Thoracic aorta (tissue), 2 donors: Measurements from ENCODE around the gene FCSK. TPM values are rescaled to one million over a fixed set of nuclear protein-coding genes. Genes with fewer than 3 reads are reported as not detected.

Experiments
- ATAC-seq: fragments of 150-250 bp; one replicate; pipeline ENCODE4 v1.8.0; 2017; ENCODE audit warnings: low read depth; ENCODE audit not compliant: insufficient number of reproducible peaks, low FRiP score
- DNase-seq: peaks from one replicate; pipeline ENCODE4 v3.0.0-alpha.2; 2020; ENCODE audit warnings: low spot score
- H3K27ac ChIP-seq, 2 donors: fragments of 200-600 bp; sonication (generic); 1 replicate in 1 of 2; 2 replicates in 1 of 2; pipeline ENCODE4 v1.5.1; 2016; ENCODE audit warnings: mild to moderate bottlenecking in 2 of 2, moderate library complexity in 2 of 2
- H3K27me3 ChIP-seq: fragments of 200-600 bp; sonication (generic); replicated peaks from 2 replicates; pipeline ENCODE4 v1.6.0; 2016; ENCODE audit warnings: mild to moderate bottlenecking; ENCODE audit not compliant: insufficient read depth
- H3K36me3 ChIP-seq: fragments of 200-600 bp; sonication (generic); one replicate; pipeline ENCODE4 v1.5.1; 2016
- H3K4me1 ChIP-seq, 2 donors: fragments of 200-600 bp; sonication (generic); 1 replicate in 1 of 2; 2 replicates in 1 of 2; pipeline versions ENCODE4 v1.5.1 to v1.6.0; 2016; ENCODE audit warnings: low read depth in 2 of 2, mild to moderate bottlenecking in 1 of 2; ENCODE audit not compliant: control insufficient read depth in 1 of 2
- H3K4me3 ChIP-seq: fragments of 200-600 bp; sonication (generic); 2 replicates; pipeline ENCODE4 v1.5.1; 2016; ENCODE audit warnings: mild to moderate bottlenecking
- H3K9me3 ChIP-seq: fragments of 200-600 bp; sonication (generic); 2 replicates; pipeline ENCODE4 v1.5.1; 2016
- CTCF ChIP-seq: fragments of 200-600 bp; sonication (generic); IDR thresholded peaks from one replicate; pipeline ENCODE4 v1.5.1; 2019; ENCODE audit warnings: antibody characterized with exemption
- total RNA-seq, 2 donors: library from RNA; depleted of rRNA; stranded (reverse); fragments of >200 nt; gene quantifications; one replicate each; pipeline versions ENCODE4 v1.1.0 to v1.2.3, GENCODE V29; 2016

The FCSK gene
- total RNA-seq, 2 donors from 2014 or later, result 16.1 to 20.4 TPM

GRCh38 chr16:70511833-70512232, 57.4 kb downstream of the FCSK start:
- DNase-seq (no peak), ATAC-seq (no peak)
- Histone ChIP-seq H3K27ac (no peak overlapping the region), H3K27me3 (no peaks in the 10 kb centered on the region), H3K4me1 (no peaks in the 10 kb centered on the region), H3K4me3 (no peak overlapping the region), H3K9me3 (no peaks in the 10 kb centered on the region), H3K36me3 (peaks cover 66% of the 10 kb centered on the region)
- TF ChIP-seq CTCF, result no peak

- Histone ChIP-seq H3K27ac (no peak overlapping the region), H3K9me3 (no peaks in the 10 kb centered on the region), H3K4me3 (no peak overlapping the region), H3K36me3 (peaks cover 72% of the 10 kb centered on the region), H3K4me1 (no peaks in the 10 kb centered on the region), H3K27me3 (no peaks in the 10 kb centered on the region)
- no peak for DNase-seq
- no peak for ATAC-seq
- no peak for TF ChIP-seq CTCF
Observed at GRCh38 chr16:70512456-70512855, 58.1 kb downstream of the FCSK start.

- DNase-seq (no peak), ATAC-seq (no peak)
- Histone ChIP-seq H3K4me1 (peaks cover 12 to 19% of the 10 kb centered on the region in 2 donors), H3K4me3 (no peak overlapping the region), H3K27ac (no peak overlapping the region), H3K9me3 (no peaks in the 10 kb centered on the region), H3K36me3 (peaks cover 16% of the 10 kb centered on the region), H3K27me3 (no peaks in the 10 kb centered on the region)
- no peak for TF ChIP-seq CTCF
Observed at GRCh38 chr16:70520612-70521297, 66.4 kb downstream of the FCSK start.

- Histone ChIP-seq H3K27me3 (no peaks in the 10 kb centered on the region), H3K4me1 (peaks cover 12 to 35% of the 10 kb centered on the region in 2 donors), H3K36me3 (peaks cover 10% of the 10 kb centered on the region), H3K9me3 (no peaks in the 10 kb centered on the region), H3K27ac (peak overlapping the region in 1 of 2 donors; percentile 86), H3K4me3 (peak overlapping the region; percentile 78)
- ATAC-seq (no peak), DNase-seq (no peak)
- TF ChIP-seq CTCF, result no peak
Observed at GRCh38 chr16:70522216-70523075, 68.1 kb downstream of the FCSK start.

- ATAC-seq, result peak; percentile 76
Observed at GRCh38 chr16:70523076-70523742, 68.8 kb downstream of the FCSK start, which contains the start of gene COG4. COG4 (minus strand) TSS chr16:70523554; CDS start chr16:70523543, 11 bp downstream.

More at GRCh38 chr16:70523076-70523742, 68.8 kb downstream of the FCSK start, which contains the start of gene COG4:
- H3K9me3 ChIP-seq, result no peaks in the 10 kb centered on the region
- peak; percentile 60 for DNase-seq
- H3K4me3 ChIP-seq, result peak within 1 kb of the TSS; percentile 78
- TF ChIP-seq CTCF, result no peak
- H3K36me3 ChIP-seq, result peaks cover 7% of the 10 kb centered on the region
- peak within 1 kb of the TSS; percentile 81 to 86 for H3K27ac ChIP-seq
- H3K27me3 ChIP-seq, result no peaks in the 10 kb centered on the region
- H3K4me1 ChIP-seq, result peaks cover 12 to 41% of the 10 kb centered on the region in 2 donors
